H9 (cell line): ENCODE data around the gene NAT14. TPM values are rescaled to one million over a fixed set of nuclear protein-coding genes. Genes with fewer than 3 reads are reported as not detected.

ENCODE experiments used
- DNase-seq: peaks from one replicate; pipeline ENCODE4 v3.0.0-alpha.2; 2017
- H2AFZ ChIP-seq: one replicate; pipeline ENCODE4 v1.6.1; 2013; ENCODE audit warnings: mild to moderate bottlenecking, low read length, control low read depth, moderate library complexity
- H2AK5ac ChIP-seq: 2 replicates; pipeline ENCODE4 v1.6.1; 2013; ENCODE audit warnings: low read length, control low read depth, mixed read lengths; ENCODE audit not compliant: insufficient read length
- H2BK120ac ChIP-seq: one replicate; pipeline ENCODE4 v1.6.1; 2013; ENCODE audit warnings: low read depth, mild to moderate bottlenecking, low read length, control low read depth, inconsistent platforms; ENCODE audit not compliant: poor library complexity, severe bottlenecking
- H2BK12ac ChIP-seq: 2 replicates; pipeline ENCODE4 v1.6.1; 2013; ENCODE audit warnings: low read length, control low read depth, mixed read lengths, low read depth; ENCODE audit not compliant: insufficient read length
- H2BK15ac ChIP-seq: 2 replicates; pipeline ENCODE4 v1.6.1; 2013; ENCODE audit warnings: low read depth, low read length, control low read depth
- H2BK20ac ChIP-seq: one replicate; pipeline ENCODE4 v1.6.1; 2013; ENCODE audit warnings: low read depth, mild to moderate bottlenecking, low read length, control low read depth, inconsistent platforms; ENCODE audit not compliant: poor library complexity, severe bottlenecking
- H2BK5ac ChIP-seq: 2 replicates; pipeline ENCODE4 v1.6.1; 2013; ENCODE audit warnings: low read length, control low read depth, mixed read lengths; ENCODE audit not compliant: insufficient read length
- H3K14ac ChIP-seq: 2 replicates; pipeline ENCODE4 v1.6.1; 2013; ENCODE audit warnings: low read length, control low read depth; ENCODE audit not compliant: insufficient read depth
- H3K18ac ChIP-seq: 2 replicates; pipeline ENCODE4 v1.6.1; 2013; ENCODE audit warnings: low read depth, mild to moderate bottlenecking, mixed read lengths, low read length, control low read depth; ENCODE audit not compliant: insufficient read length
- H3K23ac ChIP-seq: 2 replicates; pipeline ENCODE4 v1.6.1; 2013; ENCODE audit warnings: low read length, control low read depth, mixed read lengths, low read depth; ENCODE audit not compliant: insufficient read length
- H3K23me2 ChIP-seq: 2 replicates; pipeline ENCODE4 v1.6.1; 2013; ENCODE audit warnings: low read depth, mild to moderate bottlenecking, mixed read lengths, low read length, control low read depth; ENCODE audit not compliant: insufficient read length, poor library complexity, severe bottlenecking
- H3K27ac ChIP-seq: 2 replicates; pipeline ENCODE4 v1.5.1; 2013; ENCODE audit warnings: low read length, control low read depth, mixed read lengths, low read depth; ENCODE audit not compliant: insufficient read length
- H3K27me3 ChIP-seq: 2 replicates; pipeline ENCODE4 v1.6.1; 2013; ENCODE audit warnings: low read length, control low read depth, inconsistent platforms; ENCODE audit not compliant: insufficient read depth
- H3K4ac ChIP-seq: 2 replicates; pipeline ENCODE4 v1.6.1; 2013; ENCODE audit warnings: low read depth, mild to moderate bottlenecking, control low read depth, inconsistent platforms, low read length, moderate library complexity
- H3K4me1 ChIP-seq: 2 replicates; pipeline ENCODE4 v1.6.1; 2013; ENCODE audit warnings: low read length, control low read depth, inconsistent platforms; ENCODE audit not compliant: insufficient read depth
- H3K4me2 ChIP-seq: 2 replicates; pipeline ENCODE4 v1.6.1; 2013; ENCODE audit warnings: low read length, control low read depth, mixed read lengths; ENCODE audit not compliant: insufficient read length, insufficient read depth
- H3K56ac ChIP-seq: 2 replicates; pipeline ENCODE4 v1.6.1; 2013; ENCODE audit warnings: low read depth, mild to moderate bottlenecking, mixed read lengths, low read length, control low read depth; ENCODE audit not compliant: insufficient read length
- H3K79me1 ChIP-seq: 2 replicates; pipeline ENCODE4 v1.6.1; 2013; ENCODE audit warnings: low read depth, mild to moderate bottlenecking, moderate library complexity, low read length, control low read depth, inconsistent platforms; ENCODE audit not compliant: insufficient read depth, poor library complexity, severe bottlenecking
- H3K79me2 ChIP-seq: 2 replicates; pipeline ENCODE4 v1.6.1; 2013; ENCODE audit warnings: low read length, control low read depth, inconsistent platforms; ENCODE audit not compliant: insufficient read depth
- H3K9ac ChIP-seq: 2 replicates; pipeline ENCODE4 v1.6.1; 2013; ENCODE audit warnings: low read length, control low read depth, mixed read lengths; ENCODE audit not compliant: insufficient read length; ENCODE audit errors: extremely low read depth
- H3K9me3 ChIP-seq: one replicate; pipeline ENCODE4 v1.6.1; 2013; ENCODE audit warnings: low read depth, low read length, inconsistent platforms; ENCODE audit not compliant: control insufficient read depth
- H3T11ph ChIP-seq: one replicate; pipeline ENCODE4 v1.6.1; 2013; ENCODE audit warnings: mild to moderate bottlenecking, low read length, control low read depth, inconsistent platforms
- H4K20me1 ChIP-seq: one replicate; pipeline ENCODE4 v1.6.1; 2013; ENCODE audit not compliant: control insufficient read depth, insufficient read length, insufficient read depth
- H4K5ac ChIP-seq: 2 replicates; pipeline ENCODE4 v1.6.1; 2013; ENCODE audit warnings: low read depth, mild to moderate bottlenecking, mixed read lengths, low read length, control low read depth; ENCODE audit not compliant: insufficient read length
- H4K8ac ChIP-seq: replicated peaks from 2 replicates; pipeline ENCODE4 v1.6.1; 2013; ENCODE audit warnings: low read length, control low read depth, mixed read lengths, low read depth; ENCODE audit not compliant: insufficient read length
- H4K91ac ChIP-seq: 2 replicates; pipeline ENCODE4 v1.6.1; 2013; ENCODE audit warnings: low read depth, mild to moderate bottlenecking, moderate library complexity, mixed read lengths, low read length, control low read depth; ENCODE audit not compliant: insufficient read length
- H3K27ac Mint-ChIP-seq, 3 experiments: 2 replicates in 2 of 3; 3 replicates in 1 of 3; pipeline ENCODE4 v1.8.0; 2020 to 2021; ENCODE audit warnings: mixed read lengths in 3 of 3, mild to moderate bottlenecking in 1 of 3, moderate library complexity in 1 of 3
- H3K27me3 Mint-ChIP-seq: 2 replicates; pipeline ENCODE4 v1.8.0; 2021; ENCODE audit warnings: low read depth, mild to moderate bottlenecking, moderate library complexity, mixed read lengths
- H3K36me3 Mint-ChIP-seq, 3 experiments: 2 replicates in 2 of 3; 3 replicates in 1 of 3; pipeline ENCODE4 v1.8.0; 2020 to 2021; ENCODE audit warnings: low read depth in 3 of 3, mixed read lengths in 3 of 3; ENCODE audit not compliant: insufficient read depth in 1 of 3
- H3K4me1 Mint-ChIP-seq, 2 experiments: 2 replicates each; pipeline ENCODE4 v1.8.0; 2020; ENCODE audit warnings: mixed read lengths in 2 of 2
- H3K4me3 Mint-ChIP-seq, 2 experiments: 2 replicates in 1 of 2; 3 replicates in 1 of 2; pipeline ENCODE4 v1.8.0; 2020 to 2021; ENCODE audit warnings: mild to moderate bottlenecking in 2 of 2, mixed read lengths in 2 of 2, moderate library complexity in 1 of 2
- H3K9me3 Mint-ChIP-seq, 2 experiments: 2 replicates in 1 of 2; 3 replicates in 1 of 2; pipeline ENCODE4 v1.8.0; 2020; ENCODE audit warnings: mild to moderate bottlenecking in 2 of 2, mixed read lengths in 2 of 2, moderate library complexity in 1 of 2
- CTCF ChIP-seq: fragments of 200-600 bp; sonication (generic); conservative IDR thresholded peaks from 3 replicates; pipeline ENCODE4 v1.8.0; 2021; ENCODE audit warnings: antibody characterized with exemption, mild to moderate bottlenecking
- WGBS: extraction: QIAGEN DNeasy Blood & Tissue Kit; methylation state at CpG from one replicate; pipeline ENCODE4 v1.1.7; 2013; ENCODE audit warnings: missing lambda C conversion rate, low lambda C conversion rate, mixed read lengths; ENCODE audit not compliant: insufficient read length; ENCODE audit errors: extremely low coverage; 5-methylcytosine and 5-hydroxymethylcytosine counted together
- total RNA-seq: library from RNA; stranded (reverse); gene quantifications from 2 replicates; pipeline ENCODE4 v1.2.1, GENCODE V29; 2021

NAT14 gene
- total RNA-seq, 1 experiment from 2014 or later, result 51.2 TPM

GRCh38 chr19:55452749-55453346, 32.1 kb upstream of the NAT14 start:
- Histone ChIP-seq H3K79me2 (no peaks in the 10 kb centered on the region), H3K4ac (no peak overlapping the region), H4K8ac (no peak overlapping the region), H2BK20ac (no peak overlapping the region), H3K23ac (no peak overlapping the region), H3K27ac (no peak overlapping the region), H2AFZ (no peak overlapping the region), H3K79me1 (no peaks in the 10 kb centered on the region), H3K9ac (no peak overlapping the region), H2BK12ac (no peak overlapping the region), H3T11ph (no peak overlapping the region), H3K4me2 (peak overlapping the region; percentile 86), H3K27me3 (peaks cover 25% of the 10 kb centered on the region; the same call in 1 of the 2 replicates), H3K4me1 (no peaks in the 10 kb centered on the region), H2BK120ac (no peak overlapping the region), H4K91ac (no peak overlapping the region), H4K20me1 (no peaks in the 10 kb centered on the region), H2BK5ac (no peak overlapping the region), H4K5ac (no peak overlapping the region), H3K18ac (no peak overlapping the region), H2BK15ac (no peak overlapping the region), H3K23me2 (peaks cover 4% of the 10 kb centered on the region), H3K9me3 (no peaks in the 10 kb centered on the region), H2AK5ac (no peak overlapping the region), H3K14ac (no peak overlapping the region), H3K56ac (no peak overlapping the region)
- no CpG with 5 or more reads among the region's 34 CpGs for WGBS
- TF ChIP-seq CTCF, result no peak
- peaks cover 15 to 18% (median 16%) of the 10 kb centered on the region in 3 experiments; a peak in 5 of 7 replicates for H3K36me3 Mint-ChIP-seq
- no peaks in the 10 kb centered on the region; a peak in 1 of 5 replicates for H3K9me3 Mint-ChIP-seq
- H3K27ac Mint-ChIP-seq, result peak overlapping the region in 1 of 3 experiments; percentile 27; a peak in 1 of 7 replicates
- peak; percentile 93 for DNase-seq
- peaks cover 27% of the 10 kb centered on the region for H3K27me3 Mint-ChIP-seq
- H3K4me3 Mint-ChIP-seq, result peak overlapping the region; percentile 35 to 87
- peaks cover 3 to 15% of the 10 kb centered on the region in 2 experiments; a peak in 3 of 4 replicates for H3K4me1 Mint-ChIP-seq
